Activated naive CD4-positive, alpha-beta T cell treated with Interleukin-2 at 50 U/mL for 16 hours (primary cell): Measurements from ENCODE around the gene IFI27L2.
A peak's percentile ranks its signal among the peaks of the same experiment; 100 is the strongest.

Source experiments
- DNase-seq: peaks from one replicate; pipeline ENCODE4 v3.0.0-alpha.2; 2020

IFI27L2 gene

DNA sequence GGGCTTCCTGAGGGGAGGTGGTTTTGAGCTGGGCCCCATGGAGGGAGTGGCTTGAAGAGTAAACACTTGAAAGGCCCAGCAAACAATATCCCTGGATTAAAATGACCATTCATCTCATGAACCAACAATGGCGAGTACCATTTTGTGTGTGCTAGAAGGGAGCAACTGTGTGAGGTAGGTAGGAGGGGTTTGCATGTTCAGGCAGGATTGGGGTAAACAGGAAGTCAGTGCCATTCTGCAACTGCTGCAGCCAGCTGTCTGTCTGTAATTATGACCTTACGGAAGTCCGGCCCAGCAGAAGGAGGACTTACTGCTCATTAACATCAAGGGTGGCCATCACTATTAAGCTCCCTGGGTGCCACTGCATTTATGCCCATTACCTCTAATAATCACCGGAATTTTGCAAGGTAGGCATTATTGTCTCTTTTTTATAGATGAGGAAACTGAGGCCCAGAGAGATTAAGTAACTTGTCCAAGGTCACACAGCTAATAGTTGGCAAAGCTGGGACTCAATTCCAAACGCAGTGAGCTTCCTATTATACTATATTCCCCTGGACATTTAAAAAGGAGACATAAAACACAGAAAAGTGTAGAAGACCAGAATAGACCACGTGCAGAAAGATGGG is 16.6 kb upstream of the IFI27L2 start:
- no peak for DNase-seq

DNA sequence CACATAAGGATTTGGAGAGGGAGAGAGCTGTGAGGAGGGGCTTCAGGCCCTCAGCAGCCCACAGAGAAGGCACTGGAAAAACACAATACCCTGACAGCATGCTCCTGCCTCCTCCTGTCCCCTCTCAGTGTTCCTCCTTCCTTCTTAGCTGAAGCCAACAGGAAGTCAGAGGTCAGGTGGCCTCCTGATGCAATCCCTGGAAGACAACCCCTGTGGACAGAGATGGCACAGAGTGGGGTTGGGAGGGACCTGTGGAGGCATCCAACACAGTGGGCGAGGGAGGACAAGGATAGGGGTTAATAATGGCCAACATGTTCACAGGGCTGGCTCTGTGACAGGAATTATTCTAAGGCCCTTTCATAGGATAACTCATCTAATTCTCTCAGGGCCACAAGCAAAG is 15.4 kb upstream of the IFI27L2 start:
- DNase-seq = no peak

DNA sequence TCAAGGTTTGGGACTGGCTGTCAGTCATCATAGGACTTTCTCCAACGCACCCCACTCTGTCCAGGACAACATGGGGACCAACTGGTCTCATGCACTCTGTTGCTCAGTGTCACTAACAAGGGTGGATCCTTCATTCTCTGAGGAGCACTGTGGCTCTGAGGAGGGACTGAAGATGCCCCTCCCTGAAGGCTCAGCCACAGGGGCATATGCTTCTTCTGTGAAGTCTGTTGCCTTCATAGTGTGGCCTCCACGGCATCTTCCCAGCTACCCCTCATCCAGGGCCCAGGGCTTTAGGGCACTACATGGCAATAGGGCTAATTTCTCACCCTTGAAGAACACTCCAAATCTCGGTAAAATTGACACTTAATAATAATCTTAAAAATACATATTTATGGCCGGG is 14.3 kb upstream of the IFI27L2 start:
- DNase-seq = no peak

DNA sequence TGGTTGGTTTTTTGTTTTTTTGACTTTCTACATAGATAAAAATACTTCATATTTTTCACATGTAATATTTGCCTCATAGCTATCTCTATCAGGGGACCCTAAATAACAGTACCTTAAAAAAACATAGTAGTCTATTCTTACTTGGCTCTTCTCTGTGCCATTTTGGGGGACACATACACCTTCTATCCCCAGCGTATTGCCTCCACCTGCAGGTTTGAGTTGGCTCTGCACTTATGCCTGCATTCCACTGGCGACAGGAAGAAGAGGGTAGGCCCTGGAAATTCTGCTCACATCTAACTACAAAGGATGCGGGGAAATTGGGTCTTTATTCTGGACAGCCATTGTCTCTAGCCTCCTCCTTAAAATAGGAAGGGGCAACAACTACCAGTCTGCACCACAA is 13.8 kb upstream of the IFI27L2 start:
- no peak for DNase-seq

DNA sequence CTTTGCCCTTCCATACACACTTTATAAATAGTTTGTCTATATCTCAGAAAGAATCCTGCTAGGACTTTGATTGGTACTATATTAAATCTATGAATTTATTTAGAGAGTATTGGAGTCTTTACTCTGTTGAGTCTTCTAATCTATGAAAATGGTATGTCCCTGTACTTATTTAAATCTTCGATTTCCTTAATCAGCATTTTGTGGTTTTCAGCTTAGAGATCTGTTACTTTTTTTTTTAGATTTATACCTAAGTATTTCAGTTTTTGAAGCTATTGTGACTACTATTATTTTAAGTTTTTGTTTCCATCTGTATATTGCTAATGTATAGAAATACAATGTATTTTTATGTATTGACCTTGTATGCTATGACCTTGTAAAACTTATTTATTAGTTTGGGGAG is 13.4 kb upstream of the IFI27L2 start:
- no peak for DNase-seq

DNA sequence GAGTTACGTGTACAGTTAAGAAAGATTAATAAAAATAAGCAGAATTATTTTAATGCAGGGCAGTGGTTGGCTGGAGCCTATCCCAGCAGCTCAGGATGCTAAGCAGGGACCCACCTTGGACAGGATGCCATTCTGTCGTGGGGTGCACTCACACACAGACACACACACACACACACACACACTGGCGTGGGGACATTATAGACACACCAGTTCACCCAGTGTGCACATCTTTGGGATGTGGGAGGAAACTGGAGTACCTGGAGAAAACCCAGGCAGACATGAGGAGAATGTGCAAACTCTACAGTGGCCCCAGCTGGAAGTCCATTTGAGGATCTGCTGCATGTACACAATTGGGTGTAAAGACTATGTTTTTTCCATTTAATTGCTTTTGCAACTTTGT is 12.8 kb upstream of the IFI27L2 start:
- DNase-seq = no peak

DNA sequence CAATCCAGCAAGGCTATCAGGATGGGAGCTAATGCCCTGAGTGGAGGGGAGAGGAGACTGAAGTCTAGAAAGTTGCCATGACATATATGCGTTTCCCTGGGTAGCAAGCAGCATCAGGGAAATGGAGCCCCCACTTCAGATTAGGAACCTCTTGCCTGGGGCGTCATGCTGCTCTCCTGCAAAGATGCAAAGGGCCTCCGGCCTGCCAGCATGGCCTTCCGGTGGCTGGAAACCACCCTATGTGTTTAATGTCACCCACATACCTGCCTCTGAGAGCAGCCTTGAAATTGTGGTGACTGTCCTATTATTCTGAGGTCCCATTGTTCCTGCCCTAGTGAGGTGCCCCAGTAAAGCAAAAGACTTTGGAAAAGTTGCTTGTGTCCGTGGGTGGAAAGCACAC is 10.0 kb upstream of the IFI27L2 start:
- no peak for DNase-seq

DNA sequence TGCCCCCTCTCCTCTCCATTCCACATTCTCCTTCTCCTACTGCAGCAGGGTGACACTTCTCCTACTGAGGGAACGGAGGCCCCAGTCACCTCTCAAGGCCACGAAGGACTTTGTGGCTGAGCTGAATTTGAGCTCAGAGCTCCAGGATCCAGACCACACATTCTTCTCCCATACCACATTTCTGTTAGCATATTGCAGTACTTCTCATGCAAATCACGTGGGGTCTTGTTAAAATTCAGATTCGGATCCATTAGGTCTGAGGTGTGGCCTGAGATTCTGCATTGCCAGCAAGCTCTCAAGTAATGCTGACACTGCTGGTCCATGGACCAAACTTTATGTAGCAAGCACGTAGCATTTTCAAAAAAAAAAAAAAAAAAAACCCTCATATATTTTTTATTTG is 9.6 kb upstream of the IFI27L2 start:
- DNase-seq = no peak

DNA sequence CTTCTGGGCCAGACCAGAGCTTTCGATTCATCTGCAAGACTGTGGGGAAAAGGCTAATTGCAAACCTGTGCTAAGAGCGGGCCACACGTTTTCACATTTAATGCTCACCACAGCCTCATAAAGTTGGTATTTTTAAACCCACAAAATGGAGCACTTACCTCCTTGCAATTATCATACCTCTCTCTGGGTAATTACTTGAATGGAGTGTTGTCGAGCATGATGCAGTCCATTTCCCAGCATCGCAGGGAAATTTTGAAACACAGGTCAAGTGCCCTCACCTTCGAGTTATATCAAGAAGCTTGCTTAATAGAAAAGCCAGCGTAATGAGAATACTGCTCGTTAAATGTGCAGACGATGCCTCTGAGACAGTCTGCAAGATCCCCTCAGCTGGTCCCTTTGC is 8.8 kb upstream of the IFI27L2 start:
- no peak for DNase-seq

DNA sequence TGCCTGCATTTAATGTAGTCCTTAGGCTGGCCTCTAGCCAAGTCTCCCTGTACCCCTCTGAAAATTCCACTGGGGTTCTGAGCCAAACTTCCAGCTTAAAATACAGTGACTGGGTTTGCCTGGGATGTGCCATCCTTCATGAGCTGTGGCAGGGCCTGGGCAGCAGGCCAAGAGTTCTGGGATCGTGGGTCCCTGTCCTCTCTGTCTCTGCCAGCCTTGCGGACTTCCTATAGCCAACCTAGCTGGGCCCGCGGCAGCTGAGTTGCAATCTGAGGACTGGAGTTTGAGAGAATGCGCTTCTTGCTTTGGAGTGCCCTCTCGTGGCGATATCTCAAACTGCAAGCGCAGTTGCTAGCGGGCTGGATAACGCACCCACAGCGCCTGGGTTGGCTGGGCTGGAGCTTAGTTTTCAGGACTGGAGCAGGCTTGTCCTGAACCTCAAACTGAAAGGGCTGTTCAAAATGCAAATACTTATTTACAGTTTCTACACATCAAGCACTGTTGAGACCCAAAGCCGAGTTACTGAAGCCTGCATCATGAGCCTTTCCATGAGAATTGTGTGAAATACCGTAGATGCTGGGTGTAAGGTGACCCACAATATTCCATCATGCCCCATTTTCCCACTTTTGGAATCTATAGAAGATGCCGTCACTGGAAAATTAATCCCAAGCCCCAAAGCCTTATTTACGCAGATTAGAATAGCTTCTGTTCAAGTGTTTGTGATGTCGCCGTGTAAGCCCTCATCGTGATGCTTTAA is 7.3 kb upstream of the IFI27L2 start:
- DNase-seq = peak; percentile 88

DNA sequence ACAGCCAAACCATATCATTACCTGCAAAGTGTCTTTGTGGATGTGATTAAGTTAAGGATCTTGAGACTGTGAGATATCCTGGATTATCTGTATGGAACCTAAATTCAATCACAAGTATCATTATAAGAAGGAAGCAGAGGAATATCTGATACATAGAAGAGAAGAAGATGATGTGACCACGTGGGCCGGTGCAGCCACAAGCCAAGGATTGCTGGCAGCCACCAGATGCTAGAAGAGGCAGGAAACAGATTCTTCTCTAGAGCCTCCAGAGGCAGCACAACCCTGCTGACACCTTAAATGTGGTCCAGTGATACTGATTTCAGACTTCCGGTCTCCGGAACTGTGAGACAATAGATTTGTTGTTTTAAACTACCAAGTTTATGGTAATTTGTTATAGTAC is 6.1 kb upstream of the IFI27L2 start:
- DNase-seq = no peak

DNA sequence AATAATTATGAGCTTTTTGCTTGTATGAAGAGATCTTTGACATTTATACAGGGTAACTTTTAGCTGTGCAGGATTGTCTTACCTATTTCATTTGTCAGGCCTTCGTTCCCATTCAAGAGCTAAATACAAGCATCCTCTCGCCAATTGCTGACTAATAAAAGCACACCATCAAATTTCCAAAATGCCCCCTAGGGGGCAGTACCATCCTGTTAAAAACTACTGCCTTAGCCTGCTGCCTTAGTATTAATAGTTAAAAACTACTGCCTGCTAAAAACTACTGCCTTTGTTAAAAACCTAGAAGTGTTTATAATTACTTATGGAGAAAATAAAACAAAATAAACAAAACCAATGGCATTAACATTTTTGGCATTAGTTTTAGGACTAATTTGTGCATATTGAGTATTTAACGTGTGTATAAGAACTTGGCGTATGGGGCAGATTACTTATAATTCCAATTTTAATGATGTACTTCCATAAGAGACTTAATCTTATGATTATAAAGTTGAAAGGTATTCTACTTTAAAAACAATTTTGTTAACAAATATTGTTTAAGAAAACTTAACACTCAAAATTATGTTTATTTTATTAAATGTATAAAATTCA is 3.0 kb upstream of the IFI27L2 start:
- peak; percentile 57 for DNase-seq

DNA sequence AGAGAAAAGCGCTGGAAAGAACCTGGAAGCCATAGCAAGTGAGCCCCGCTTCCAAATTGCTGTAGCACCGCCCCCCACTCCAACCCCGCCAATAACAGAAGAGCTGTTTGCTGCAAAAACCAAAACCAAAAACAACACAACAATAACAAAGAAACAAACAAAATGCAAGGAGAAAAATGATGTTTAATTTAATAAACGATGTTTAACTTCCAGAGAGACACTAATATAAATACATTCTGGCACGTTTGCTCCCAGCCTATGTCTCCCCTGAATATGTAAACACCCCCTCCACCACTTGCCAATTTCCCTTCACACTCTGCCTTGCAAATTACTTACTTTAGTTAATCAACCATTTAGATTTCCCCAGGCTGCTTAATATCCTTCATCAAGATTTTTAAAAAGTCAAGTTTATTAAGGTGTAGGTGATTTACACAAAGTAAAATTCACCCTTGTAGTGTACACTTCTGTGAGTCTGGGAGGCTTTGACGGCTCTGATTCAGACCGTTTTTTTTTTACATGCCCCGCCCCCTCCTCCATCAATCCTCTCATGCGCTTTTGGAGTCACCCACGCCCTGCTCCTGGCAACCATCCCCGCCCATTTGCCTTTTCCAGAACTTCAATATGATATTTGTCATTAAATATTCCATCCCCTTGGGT is 482 bp upstream of the IFI27L2 start:
- peak; percentile 13 for DNase-seq

DNA sequence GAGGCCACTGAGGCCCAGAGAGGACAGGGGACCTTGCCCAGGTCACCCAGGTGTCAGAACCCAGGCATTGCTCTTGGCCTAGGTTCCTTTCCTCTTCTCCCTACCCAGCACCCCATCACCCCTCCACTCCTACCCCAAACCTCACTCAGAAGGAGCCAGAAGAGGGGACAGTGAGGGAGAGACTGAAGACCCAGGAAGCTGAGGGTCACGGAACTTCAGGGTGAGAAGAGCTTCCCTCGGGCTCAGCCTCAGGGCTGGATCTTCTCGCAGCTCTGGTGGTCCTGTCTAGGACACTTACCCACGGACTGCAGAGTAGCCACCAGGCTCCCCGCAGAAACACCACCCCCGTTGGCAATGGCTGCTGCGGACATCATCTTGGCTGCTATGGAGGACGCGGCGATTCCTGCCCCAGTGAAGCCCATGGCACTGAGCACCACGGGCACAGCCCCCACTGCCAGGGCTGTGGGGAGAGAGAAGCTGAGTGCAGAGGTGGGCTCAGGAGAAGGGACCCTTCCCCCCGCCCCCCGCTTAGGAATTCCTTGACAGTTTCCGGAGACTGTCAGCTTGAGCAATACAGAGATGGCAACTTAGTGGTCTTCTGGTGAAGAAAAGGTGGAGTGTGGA is 1.1 kb downstream of the IFI27L2 start:
- no peak for DNase-seq

DNA sequence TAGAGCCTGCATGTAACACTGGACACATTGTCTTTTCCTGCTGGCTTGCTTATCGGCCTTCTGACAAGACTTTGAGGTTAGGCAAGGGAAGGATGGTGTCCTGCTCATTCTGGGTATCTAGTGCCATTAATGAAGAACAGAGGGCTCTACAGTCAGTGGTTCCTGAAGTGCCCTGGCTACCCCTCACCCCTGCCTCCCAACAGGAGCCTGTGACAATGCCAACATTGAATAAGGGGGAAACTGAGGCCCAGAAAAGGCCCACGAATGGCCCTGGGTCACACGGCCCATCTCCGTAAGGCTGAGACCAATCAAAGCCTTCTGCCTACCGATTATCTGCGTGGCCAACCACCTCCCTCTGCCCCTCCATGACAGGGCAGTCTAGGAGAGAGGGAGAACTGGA is 2.1 kb downstream of the IFI27L2 start:
- no peak for DNase-seq

DNA sequence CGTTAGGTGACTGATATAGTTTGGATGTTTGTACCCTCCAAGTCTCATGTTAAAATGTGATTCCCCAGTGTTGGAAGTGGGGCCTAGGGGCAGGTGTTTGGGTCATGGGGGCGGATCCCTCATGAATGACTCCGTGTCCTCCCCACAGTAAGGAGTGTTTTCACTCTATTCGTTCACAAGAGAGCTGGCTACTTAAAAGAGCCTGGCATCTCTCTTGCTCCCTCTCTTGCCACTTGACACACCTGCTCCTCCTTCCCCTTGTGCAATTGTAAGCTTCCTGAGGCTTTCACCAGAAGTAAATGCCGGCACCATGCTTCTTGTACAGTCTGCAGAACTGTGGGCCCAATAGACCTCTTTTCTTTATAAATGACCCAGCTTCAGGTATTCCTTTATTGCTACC is 2.6 kb downstream of the IFI27L2 start:
- DNase-seq = no peak

DNA sequence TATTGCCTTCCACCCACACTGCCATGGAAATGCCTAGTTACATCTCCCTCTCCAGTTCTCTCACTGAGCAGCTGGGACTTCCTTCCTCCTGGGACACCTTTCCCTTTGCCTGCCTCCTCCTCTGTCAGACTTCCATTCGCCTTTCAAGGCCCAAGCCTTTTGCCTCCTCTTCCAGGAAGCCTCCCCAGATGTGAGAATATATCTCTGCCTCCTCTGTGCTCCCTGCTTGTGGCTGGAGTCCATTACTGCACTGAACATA is 3.1 kb downstream of the IFI27L2 start:
- no peak for DNase-seq

DNA sequence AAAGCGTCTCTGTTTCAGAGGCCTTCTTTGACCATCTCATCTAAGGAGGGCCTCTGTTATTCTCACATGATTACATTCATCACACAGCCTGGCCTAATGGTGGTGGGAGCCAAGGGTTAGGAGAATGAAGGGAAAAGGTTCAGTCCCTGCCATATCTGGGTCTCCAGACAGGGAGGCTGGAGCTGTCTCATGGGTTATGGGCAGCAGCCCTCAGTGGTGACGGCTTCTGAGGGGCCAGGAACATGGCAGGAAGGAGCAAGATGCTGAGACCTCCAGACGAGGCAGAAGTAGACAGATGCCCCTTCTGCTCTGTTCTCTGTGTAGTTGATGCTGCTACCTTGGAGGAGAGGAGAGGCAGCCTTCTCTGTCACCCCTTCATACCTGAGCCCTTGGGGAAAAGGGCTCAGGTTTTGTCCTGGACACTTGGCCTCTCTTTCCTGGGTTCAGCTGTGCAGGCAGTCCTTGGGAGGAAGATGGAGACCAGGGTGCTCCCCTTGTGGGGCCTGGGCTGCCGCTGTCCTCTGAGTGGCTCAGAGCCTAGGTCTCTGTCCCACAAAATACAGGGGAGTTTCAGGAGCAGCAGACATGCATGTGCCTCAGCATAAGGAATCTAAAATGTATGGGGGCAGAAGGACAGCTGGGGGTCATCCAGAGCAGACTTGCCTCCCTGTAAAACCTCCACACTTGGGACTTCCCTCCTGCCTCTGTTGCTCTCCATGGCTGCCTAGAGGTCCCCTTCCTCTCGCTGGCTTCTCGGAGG is 3.6 kb downstream of the IFI27L2 start:
- no peak for DNase-seq

DNA sequence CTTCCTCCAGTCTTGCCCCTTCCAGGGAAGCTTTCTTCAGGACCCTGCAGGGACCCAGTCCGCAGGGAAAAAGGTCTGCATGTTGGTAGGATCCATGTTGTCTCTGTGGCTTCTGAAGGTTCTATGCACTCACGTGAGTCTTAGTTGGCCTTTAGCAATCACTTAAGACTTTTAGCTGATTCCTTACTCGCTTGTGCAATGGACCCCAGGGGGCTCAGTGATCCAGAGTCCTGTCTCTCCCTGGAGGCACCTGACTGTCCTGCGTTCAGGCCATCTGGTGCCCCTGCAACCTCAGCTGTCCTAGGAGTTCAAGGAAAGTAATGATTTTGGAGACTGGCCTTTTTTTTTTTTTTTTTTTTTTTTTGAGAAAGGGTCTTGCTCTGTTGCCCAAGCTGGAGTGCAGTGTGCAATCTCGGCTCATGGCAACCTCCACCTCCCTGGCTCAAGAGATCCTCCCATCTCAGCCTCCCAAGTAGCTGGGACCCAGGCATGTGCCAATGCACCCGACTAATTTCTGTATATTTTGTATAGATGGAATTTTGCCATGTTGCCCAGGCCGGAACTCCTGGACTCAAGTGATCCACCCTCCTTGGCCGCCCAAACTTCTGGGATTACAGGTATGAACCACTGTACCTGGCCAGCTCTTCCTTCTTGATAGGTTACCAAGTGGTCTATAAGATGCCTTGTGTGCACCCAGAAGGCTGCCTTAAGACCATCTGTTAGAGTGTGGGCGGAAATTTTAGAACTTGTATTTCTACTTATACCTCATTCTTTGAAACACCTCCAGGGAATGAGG is 4.6 kb downstream of the IFI27L2 start:
- DNase-seq = no peak

DNA sequence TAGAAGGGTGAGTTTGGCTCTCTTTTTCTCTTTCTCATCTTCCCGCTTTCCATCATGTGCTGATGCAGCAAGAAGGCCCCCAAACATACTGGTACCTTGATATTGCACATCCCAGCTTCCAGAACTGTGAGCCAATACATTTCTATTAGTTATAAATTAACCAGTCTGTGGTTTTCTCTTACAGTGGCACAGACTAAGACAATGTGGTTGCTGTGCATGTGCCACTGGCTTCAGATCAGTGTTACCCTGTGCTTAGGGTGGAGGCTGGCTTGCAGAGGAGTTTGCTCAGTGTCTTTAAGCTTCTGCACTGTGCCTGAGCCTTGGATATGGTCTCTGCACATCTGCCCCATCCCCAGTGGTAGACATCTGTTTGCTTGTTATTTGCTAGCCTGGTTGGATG is 5.5 kb downstream of the IFI27L2 start:
- no peak for DNase-seq

DNA sequence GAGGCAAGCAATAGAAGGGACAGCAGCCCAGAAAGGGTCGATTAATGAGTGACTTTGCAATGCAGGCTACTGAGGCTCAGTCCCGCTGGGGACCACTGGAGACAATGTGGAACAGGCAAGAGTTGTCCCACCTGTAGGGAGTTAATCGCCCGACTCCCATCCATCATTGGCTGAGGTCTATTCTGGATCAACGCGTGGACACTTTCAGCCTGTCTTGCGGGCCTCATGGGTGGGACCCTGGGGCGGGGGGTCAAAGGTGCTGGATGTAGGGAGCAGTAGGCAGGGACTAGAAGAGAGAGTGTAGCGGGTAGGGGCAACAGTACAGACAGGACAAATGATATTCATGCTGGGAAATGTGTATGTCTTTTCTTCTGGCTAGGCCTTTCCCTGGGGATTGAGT is 6.1 kb downstream of the IFI27L2 start:
- no peak for DNase-seq

DNA sequence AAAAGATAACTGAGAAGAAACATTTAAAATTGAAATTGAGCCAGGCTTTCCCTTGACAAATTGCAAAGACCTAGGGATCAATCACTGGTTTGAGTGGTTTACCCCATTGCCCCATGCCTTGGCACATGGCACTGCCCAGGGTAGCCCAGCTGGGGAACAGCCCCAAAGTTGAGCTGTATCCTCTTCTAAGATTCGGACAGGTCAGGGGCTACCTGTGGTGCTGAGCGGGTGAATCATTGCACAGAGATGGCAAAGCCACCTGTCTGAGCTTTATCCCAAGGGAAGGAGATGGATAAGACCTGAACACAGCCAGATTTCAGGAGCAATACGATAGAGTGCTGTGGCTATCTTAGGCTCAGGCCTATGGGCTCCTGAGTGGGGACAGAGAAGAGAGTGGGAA is 7.0 kb downstream of the IFI27L2 start:
- DNase-seq = no peak
